HepG2 (cell line): ENCODE results near the gene VASN. TPM values are rescaled to one million over a fixed set of nuclear protein-coding genes. Genes with fewer than 3 reads are reported as not detected.

Source experiments
- ATAC-seq: fragments of 200-7000 bp; cut with Tn5 transposase; 3 replicates; pipeline ENCODE4 v1.9.1; 2020; ENCODE audit warnings: mild to moderate bottlenecking, moderate library complexity
- BruUV-seq: library from RNA; stranded (reverse); fragments of 400-500 nt; replicated peaks from 2 replicates; lab custom pipeline; 2021; lab: Mats Ljungman, UMichigan
- CTCF ChIA-PET: fragments of 300-600 bp; formaldehyde crosslinking; extraction: SDS; loops from one replicate; lab custom pipeline; 2021; ENCODE audit warnings: low total read pairs, inconsistent platforms, low intra/inter-chr PET ratio; lab: Yijun Ruan, JAX
- POLR2A ChIA-PET: fragments of 350-600 bp; sonication (Branson Sonifier 250); formaldehyde crosslinking; loops from one replicate; lab custom pipeline; 2020; ENCODE audit warnings: antibody characterized with exemption, inconsistent platforms; lab: Yijun Ruan, JAX
- DNase-seq: peaks from one replicate; pipeline ENCODE4 v3.0.0-alpha.2; 2015; ENCODE audit warnings: low spot score
- FAIRE-seq: peaks from 3 replicates; lab custom pipeline; 2011; peaks lifted over from hg19 to GRCh38; lab: Jason Lieb, UNC
- H2AFZ ChIP-seq: one replicate; pipeline ENCODE4 v1.6.1; 2011; ENCODE audit warnings: low read length, inconsistent platforms
- H3K27ac ChIP-seq: fragments of 300-600 bp; 3 replicates; pipeline ENCODE4 v1.8.0; 2011; ENCODE audit warnings: mixed run types, mild to moderate bottlenecking, mixed read lengths, low read length, inconsistent platforms; ENCODE audit not compliant: insufficient read depth; ENCODE audit errors: extremely low read length
- H3K27me3 ChIP-seq, 2 experiments: fragments of 200-600 bp in 1 of 2; 2 replicates in 1 of 2; 3 replicates in 1 of 2; pipeline versions ENCODE4 v1.6.0 to v1.8.0; 2011; ENCODE audit warnings: low read length in 2 of 2, mild to moderate bottlenecking in 2 of 2, moderate library complexity in 2 of 2, inconsistent platforms in 1 of 2; ENCODE audit not compliant: insufficient read depth in 2 of 2, control insufficient read depth in 1 of 2
- H3K36me3 ChIP-seq, 2 experiments: fragments of 200-600 bp in 1 of 2; replicated peaks in 1 of 2; 2 replicates in 1 of 2; 3 replicates in 1 of 2; pipeline versions ENCODE4 v1.5.1 to v1.8.0; 2011; ENCODE audit warnings: low read length in 2 of 2, inconsistent platforms in 1 of 2; ENCODE audit not compliant: insufficient read depth in 2 of 2, control insufficient read depth in 1 of 2
- H3K4me1 ChIP-seq: 2 replicates; pipeline ENCODE4 v1.5.1; 2012; ENCODE audit warnings: low read length, inconsistent platforms; ENCODE audit not compliant: insufficient read depth
- H3K4me2 ChIP-seq: 2 replicates; pipeline ENCODE4 v1.6.0; 2011; ENCODE audit warnings: low read depth, low read length, inconsistent platforms
- H3K4me3 ChIP-seq, 3 experiments: fragments of 200-600 bp in 1 of 3; sonication (generic), shearing (Covaris generic) in 1 of 3; replicated peaks in 1 of 3; 2 replicates each; pipeline ENCODE4 v1.5.1; 2011 to 2016; ENCODE audit warnings: low read length in 3 of 3, inconsistent platforms in 2 of 3, low read depth in 2 of 3, mild to moderate bottlenecking in 2 of 3, control low read depth in 1 of 3, mixed read lengths in 1 of 3; ENCODE audit not compliant: insufficient read depth in 1 of 3
- H3K79me2 ChIP-seq: one replicate; pipeline ENCODE4 v1.6.1; 2011; ENCODE audit warnings: low read length, inconsistent platforms; ENCODE audit not compliant: insufficient read depth
- H3K9ac ChIP-seq: 2 replicates; pipeline ENCODE4 v1.6.0; 2011; ENCODE audit warnings: mild to moderate bottlenecking, low read depth, low read length, inconsistent platforms; ENCODE audit not compliant: insufficient read depth
- H3K9me3 ChIP-seq: 2 replicates; pipeline ENCODE4 v1.5.1; 2012; ENCODE audit warnings: mild to moderate bottlenecking, low read length
- H4K20me1 ChIP-seq: 2 replicates; pipeline ENCODE4 v1.6.0; 2011; ENCODE audit warnings: inconsistent platforms, mild to moderate bottlenecking, low read length, moderate library complexity; ENCODE audit not compliant: insufficient read depth
- CSRNP2 ChIP-seq: sonication (generic); formaldehyde crosslinking; conservative IDR thresholded peaks from 2 replicates; pipeline ENCODE4 v1.8.0; 2022; ENCODE audit warnings: low read depth, missing genetic modification reagents
- PAX8 ChIP-seq: sonication (generic); formaldehyde crosslinking; IDR thresholded peaks from 2 replicates; pipeline ENCODE4 v1.8.0; 2022; ENCODE audit warnings: mild to moderate bottlenecking, missing genetic modification reagents, borderline replicate concordance
- POLR2G ChIP-seq: fragments of 200-400 bp; formaldehyde crosslinking; IDR thresholded peaks from 2 replicates; pipeline ENCODE4 v1.6.1; 2018; ENCODE audit warnings: mild to moderate bottlenecking, low read depth, low read length, moderate library complexity
- RAD21 ChIP-seq: fragments of 450-650 bp; formaldehyde crosslinking; IDR thresholded peaks from 2 replicates; pipeline ENCODE4 v1.5.0; 2020; ENCODE audit warnings: mild to moderate bottlenecking
- RFX3 ChIP-seq: IDR thresholded peaks from 2 replicates; pipeline ENCODE4 v1.6.1; 2016; ENCODE audit warnings: missing biosample characterization, missing genetic modification reagents
- SMYD3 ChIP-seq: sonication (generic); formaldehyde crosslinking; IDR thresholded peaks from 2 replicates; pipeline ENCODE4 v1.8.1; 2023; ENCODE audit warnings: mild to moderate bottlenecking, missing genetic modification reagents
- THAP9 ChIP-seq: sonication (generic); formaldehyde crosslinking; IDR thresholded peaks from 2 replicates; pipeline ENCODE4; 2020; ENCODE audit warnings: missing genetic modification reagents, mild to moderate bottlenecking, borderline replicate concordance
- ZBTB38 ChIP-seq: sonication (generic); formaldehyde crosslinking; IDR thresholded peaks from 2 replicates; pipeline ENCODE4 v1.5.1; 2020; ENCODE audit warnings: mild to moderate bottlenecking, missing genetic modification reagents
- ZC3H4 ChIP-seq: sonication (generic); formaldehyde crosslinking; IDR thresholded peaks from 2 replicates; pipeline ENCODE4 v1.4.0; 2020; ENCODE audit warnings: missing genetic modification reagents, borderline replicate concordance
- ZFYVE20 ChIP-seq: sonication (generic); formaldehyde crosslinking; IDR thresholded peaks from 2 replicates; pipeline ENCODE4 v1.8.0; 2023; ENCODE audit warnings: low read depth, mild to moderate bottlenecking, moderate library complexity, missing genetic modification reagents, borderline replicate concordance
- ZNF121 ChIP-seq: sonication (generic); formaldehyde crosslinking; IDR thresholded peaks from 2 replicates; pipeline ENCODE4 v1.5.0; 2020; ENCODE audit warnings: mild to moderate bottlenecking, missing genetic modification reagents
- ZNF770 ChIP-seq: sonication (generic); formaldehyde crosslinking; IDR thresholded peaks from 2 replicates; pipeline ENCODE4 v1.5.0; 2020; ENCODE audit warnings: mild to moderate bottlenecking, missing genetic modification reagents
- WGBS: methylation state at CpG from one replicate; pipeline ENCODE4 v1.1.6; 2017; ENCODE audit warnings: low lambda C conversion rate; 5-methylcytosine and 5-hydroxymethylcytosine counted together
- in situ Hi-C: cut with HindIII; loops from 2 replicates; pipeline ENCODE4 v1.10.0; 2017; ENCODE audit warnings: low pct_unique_long_range_greater_than_20kb; ENCODE audit not compliant: extremely low pct_ligation_motif_present
- intact Hi-C: fragments of 100-400 bp; cut with micrococcal nuclease; formaldehyde crosslinking; loops from one replicate; pipeline ENCODE4 v1.10.0; 2022; ENCODE audit not compliant: unreplicated experiment
- polyA plus RNA-seq, 8 experiments: library from polyadenylated mRNA; depleted of rRNA in 3 of 8; stranded (reverse) in 7 of 8; unstranded in 1 of 8; fragments of >200 nt; fragmentation: Illumina TruSeq in 4 of 8; extraction: Trizol in 4 of 8; gene quantifications; 2 replicates each; pipeline versions ENCODE4 v1.2.1 to v1.2.3, GENCODE V29; 2011 to 2016; ENCODE audit warnings: low read depth in 4 of 8, missing spikeins in 1 of 8, mixed read lengths in 1 of 8; ENCODE audit not compliant: insufficient read depth in 1 of 8
- total RNA-seq, 5 experiments: library from RNA; depleted of rRNA; stranded (reverse); fragments of >200 nt; fragmentation: Illumina TruSeq; extraction: Trizol; gene quantifications; 2 replicates each; pipeline ENCODE4 v1.2.3, GENCODE V29; 2016; ENCODE audit warnings: low read depth in 1 of 5

Gene VASN
- total and polyA plus RNA-seq, 2 of the 13 experiments (the other 11 are each of a cell fraction or from before 2014, with no cell fraction given), result 8.4 to 18.2 TPM

- TF ChIP-seq ZNF770 (CRISPR knock-in tag), result peak; percentile 30; the same call in 1 of the 2 replicates
- TF ChIP-seq THAP9 (CRISPR knock-in tag), result peak; percentile 79; the same call in 1 of the 2 replicates
- TF ChIP-seq RAD21 (CRISPR knock-in tag), result no peak; the same call in 1 of the 2 replicates
- peak; percentile 84; the same call in 1 of the 2 replicates for TF ChIP-seq SMYD3 (CRISPR knock-in tag)
These were observed 54.5 kb downstream of the VASN start (continued) for GRCh38 chr16:4426021-4426684.

- POLR2A ChIA-PET, result interaction anchor here (0.6 to 2.1 kb wide), 17 partner anchors 10 to 307 kb away, joined by 3 to 20 read pairs (median 5); partner anchors contain the start of genes ANKS3, CORO7, DNAAF8 and HMOX2
- CTCF ChIA-PET, result interaction anchor here (0.7 kb wide), 1 partner anchor 34 kb away, joined by 3 read pairs; no protein-coding TSS in a partner anchor
- in situ Hi-C loops, result no loop called here
- peaks cover 49% of the 10 kb centered on the region for H3K79me2 ChIP-seq
- 0 out of 2 replicates have a peak, but pooled peaks cover 4% of the 10 kb centered on the region for H4K20me1 ChIP-seq
- no peak for FAIRE-seq
- no peaks in the 10 kb centered on the region for H3K9me3 ChIP-seq
- H3K36me3 ChIP-seq, result peaks cover 5 to 9% of the 10 kb centered on the region in 2 experiments; a peak in 3 of 5 replicates
- 59% methylated on average over 12 of the region's 12 CpGs for WGBS
- H3K4me2 ChIP-seq, result peak overlapping the region; percentile 93
- no peaks in the 10 kb centered on the region; a peak in 1 of 5 replicates for H3K27me3 ChIP-seq
- no peak overlapping the region for H2AFZ ChIP-seq
- DNase-seq, result no peak
- TSS peak; percentile 70 for BruUV-seq
- peak overlapping the region; percentile 99 for H3K27ac ChIP-seq
- peaks cover 34% of the 10 kb centered on the region for H3K4me1 ChIP-seq
- no peak for ATAC-seq
- intact Hi-C loops, result loop anchor here (5.0 kb wide), 1 partner anchor 50 kb away; the partner anchor contains the start of gene HMOX2
- peak overlapping the region; percentile 82 to 85 (median 84) for H3K4me3 ChIP-seq
- H3K9ac ChIP-seq, result peak overlapping the region; percentile 99
- TF ChIP-seq CSRNP2 (CRISPR knock-in tag) (no peak), PAX8 (CRISPR knock-in tag) (no peak), ZFYVE20 (CRISPR knock-in tag) (no peak), RFX3 (CRISPR knock-in tag) (no peak), POLR2G (no peak), ZBTB38 (CRISPR knock-in tag) (peak; percentile 57; the same call in 1 of the 2 replicates), ZC3H4 (CRISPR knock-in tag) (peak; percentile 66; the same call in 1 of the 2 replicates), ZNF121 (CRISPR knock-in tag) (peak; percentile 42; the same call in 1 of the 2 replicates)
These were observed 55.2 kb downstream of the VASN start for GRCh38 chr16:4426722-4427372.
